K562 (cell line): ENCODE data around the gene TAF1A. TPM values are rescaled to one million over a fixed set of nuclear protein-coding genes. Genes with fewer than 3 reads are reported as not detected.

Source experiments
- ARID2 ChIP-seq: fragments of 450-650 bp; IDR thresholded peaks from 2 replicates; pipeline ENCODE4 v1.6.1; 2017; ENCODE audit warnings: antibody characterized with exemption, mild to moderate bottlenecking
- ARNT ChIP-seq, 2 experiments: fragments of 450-650 bp; IDR thresholded peaks; 2 replicates each; pipeline ENCODE4 v1.6.1; 2016; ENCODE audit warnings: mild to moderate bottlenecking in 1 of 2
- ATF2 ChIP-seq: sonication (generic); formaldehyde crosslinking; IDR thresholded peaks from 2 replicates; pipeline ENCODE4 v1.8.1; 2022; ENCODE audit warnings: missing genetic modification reagents
- CBFB ChIP-seq: sonication (generic); formaldehyde crosslinking; IDR thresholded peaks from 2 replicates; pipeline ENCODE4 v1.4.0; 2020; ENCODE audit warnings: mild to moderate bottlenecking, missing genetic modification reagents
- EZH2 ChIP-seq: IDR thresholded peaks from 2 replicates; pipeline ENCODE4 v1.6.1; 2012; ENCODE audit warnings: low read depth, mild to moderate bottlenecking, inconsistent platforms, low read length, borderline replicate concordance
- GTF2A2 ChIP-seq: IDR thresholded peaks from 2 replicates; pipeline ENCODE4 v1.6.1; 2016; ENCODE audit warnings: mild to moderate bottlenecking, missing genetic modification characterization, missing compliant biosample characterization
- HDAC6 ChIP-seq: IDR thresholded peaks from 2 replicates; pipeline ENCODE4 v1.6.1; 2012; ENCODE audit warnings: low read depth, mild to moderate bottlenecking, control low read depth, inconsistent platforms, low read length, moderate library complexity
- HDAC8 ChIP-seq: fragments of 450-650 bp; IDR thresholded peaks from 2 replicates; pipeline ENCODE4 v1.6.1; 2016; ENCODE audit warnings: mild to moderate bottlenecking, missing genetic modification characterization, moderate library complexity, missing compliant biosample characterization
- HEY1 ChIP-seq: fragments of 250-450 bp; sonication (Bioruptor Pico); IDR thresholded peaks from 2 replicates; pipeline ENCODE4 v1.5.0; 2020; ENCODE audit warnings: mild to moderate bottlenecking, moderate library complexity, borderline replicate concordance
- IRF1 ChIP-seq: sonication (generic); formaldehyde crosslinking; IDR thresholded peaks from 2 replicates; pipeline ENCODE4 v1.8.0; 2022; ENCODE audit warnings: missing genetic modification reagents, mild to moderate bottlenecking, borderline replicate concordance
- MCM3 ChIP-seq: fragments of 450-650 bp; IDR thresholded peaks from 2 replicates; pipeline ENCODE4 v1.6.1; 2016
- NELFE ChIP-seq: IDR thresholded peaks from 2 replicates; pipeline ENCODE4 v1.6.1; 2011; ENCODE audit warnings: mild to moderate bottlenecking; ENCODE audit not compliant: insufficient read depth, insufficient read length
- NR2C1 ChIP-seq, 2 experiments: fragments of 450-650 bp; IDR thresholded peaks; 2 replicates each; pipeline ENCODE4 v1.6.1; 2017; ENCODE audit warnings: mild to moderate bottlenecking in 2 of 2, antibody characterized with exemption in 1 of 2, inconsistent platforms in 1 of 2, missing compliant biosample characterization in 1 of 2, missing genetic modification characterization in 1 of 2
- POLR2A ChIP-seq: fragments of 450-650 bp; conservative IDR thresholded peaks from 2 replicates; pipeline ENCODE4 v1.6.1; 2016
- RBFOX2 ChIP-seq: fragments of 200-400 bp; formaldehyde crosslinking; IDR thresholded peaks from 2 replicates; pipeline ENCODE4 v1.6.1; 2017; ENCODE audit warnings: low read depth, mild to moderate bottlenecking, low read length, moderate library complexity
- SMAD1 ChIP-seq: fragments of 150-350 bp; IDR thresholded peaks from 2 replicates; pipeline ENCODE4 v1.6.1; 2014; ENCODE audit warnings: low read length, low read depth; ENCODE audit not compliant: partially characterized antibody
- U2AF2 ChIP-seq: fragments of 200-400 bp; formaldehyde crosslinking; optimal IDR thresholded peaks from 2 replicates; pipeline ENCODE3; 2017; ENCODE audit warnings: low read depth, mild to moderate bottlenecking, low read length
- ZBTB17 ChIP-seq: fragments of 450-650 bp; formaldehyde crosslinking; IDR thresholded peaks from 2 replicates; pipeline ENCODE4 v1.4.0; 2020; ENCODE audit warnings: mild to moderate bottlenecking
- ZKSCAN3 ChIP-seq: fragments of 250-450 bp; sonication (Bioruptor Pico); IDR thresholded peaks from 2 replicates; pipeline ENCODE4 v1.4.0; 2020
- ZNF280B ChIP-seq: fragments of 250-450 bp; sonication (Bioruptor Pico); IDR thresholded peaks from 2 replicates; pipeline ENCODE4 v1.5.1; 2021; ENCODE audit warnings: mild to moderate bottlenecking
- polyA plus RNA-seq, 8 experiments: library from polyadenylated mRNA; depleted of rRNA in 4 of 8; stranded (reverse) in 5 of 8; unstranded in 3 of 8; fragments of >200 nt; fragmentation: Nextera tagmentation in 2 of 8; fragmentation: Illumina TruSeq in 1 of 8; extraction: Ambion mirVana in 2 of 8; extraction: Trizol in 1 of 8; gene quantifications; 2 replicates each; pipeline versions ENCODE4 v1.2.1 to v1.2.3, GENCODE V29; 2011 to 2014; ENCODE audit warnings: inconsistent platforms in 1 of 8, missing spikeins in 1 of 8
- total RNA-seq, 7 experiments: library from RNA; depleted of rRNA in 6 of 7; stranded (reverse); fragments of >200 nt in 6 of 7; fragmentation: Illumina TruSeq in 2 of 7; extraction: Trizol in 2 of 7; gene quantifications; 2 replicates each; pipeline versions ENCODE4 v1.2.1 to v1.2.3, GENCODE V29; 2011 to 2021; ENCODE audit warnings: low replicate concordance in 1 of 7
- TF ChIP-seq, protein P1 (sequence below): sonication (generic); formaldehyde crosslinking; IDR thresholded peaks from 2 replicates; pipeline ENCODE4 v1.8.0; 2023; ENCODE audit warnings: mild to moderate bottlenecking, missing genetic modification reagents

TAF1A gene
- total and polyA plus RNA-seq, 9 of the 15 experiments (the other 6 are each of a cell fraction or from before 2014, with no cell fraction given), result 17.8 to 36.8 (median 25.3) TPM

GRCh38 chr1:222618001-222618879, 28.5 kb upstream of the TAF1A start, which contains the start of gene MIA3 (continued):
- TF ChIP-seq ZNF280B (no peak), POLR2A (peak; percentile 84), ARID2 (no peak), CBFB (no peak), ZBTB17 (CRISPR knock-in tag) (peak; percentile 36; the same call in 1 of the 2 replicates), IRF1 (CRISPR knock-in tag) (no peak), U2AF2 (no peak), NELFE (no peak), ZKSCAN3 (CRISPR knock-in tag) (no peak), HDAC6 (no peak), NR2C1 (IDR thresholded peaks at IDR 0.05) (no peak), NR2C1 (tag; IDR thresholded peaks at IDR 0.05) (no peak), HDAC8 (tag) (no peak), ARNT (IDR thresholded peaks at IDR 0.05) (no peak), HEY1 (no peak), GTF2A2 (tag) (no peak; the same call in 1 of the 2 replicates), SMAD1 (peak; percentile 32), ATF2 (CRISPR knock-in tag) (no peak), MCM3 (no peak), EZH2 (no peak), RBFOX2 (peak; percentile 88)
- TF ChIP-seq, protein P1, sequence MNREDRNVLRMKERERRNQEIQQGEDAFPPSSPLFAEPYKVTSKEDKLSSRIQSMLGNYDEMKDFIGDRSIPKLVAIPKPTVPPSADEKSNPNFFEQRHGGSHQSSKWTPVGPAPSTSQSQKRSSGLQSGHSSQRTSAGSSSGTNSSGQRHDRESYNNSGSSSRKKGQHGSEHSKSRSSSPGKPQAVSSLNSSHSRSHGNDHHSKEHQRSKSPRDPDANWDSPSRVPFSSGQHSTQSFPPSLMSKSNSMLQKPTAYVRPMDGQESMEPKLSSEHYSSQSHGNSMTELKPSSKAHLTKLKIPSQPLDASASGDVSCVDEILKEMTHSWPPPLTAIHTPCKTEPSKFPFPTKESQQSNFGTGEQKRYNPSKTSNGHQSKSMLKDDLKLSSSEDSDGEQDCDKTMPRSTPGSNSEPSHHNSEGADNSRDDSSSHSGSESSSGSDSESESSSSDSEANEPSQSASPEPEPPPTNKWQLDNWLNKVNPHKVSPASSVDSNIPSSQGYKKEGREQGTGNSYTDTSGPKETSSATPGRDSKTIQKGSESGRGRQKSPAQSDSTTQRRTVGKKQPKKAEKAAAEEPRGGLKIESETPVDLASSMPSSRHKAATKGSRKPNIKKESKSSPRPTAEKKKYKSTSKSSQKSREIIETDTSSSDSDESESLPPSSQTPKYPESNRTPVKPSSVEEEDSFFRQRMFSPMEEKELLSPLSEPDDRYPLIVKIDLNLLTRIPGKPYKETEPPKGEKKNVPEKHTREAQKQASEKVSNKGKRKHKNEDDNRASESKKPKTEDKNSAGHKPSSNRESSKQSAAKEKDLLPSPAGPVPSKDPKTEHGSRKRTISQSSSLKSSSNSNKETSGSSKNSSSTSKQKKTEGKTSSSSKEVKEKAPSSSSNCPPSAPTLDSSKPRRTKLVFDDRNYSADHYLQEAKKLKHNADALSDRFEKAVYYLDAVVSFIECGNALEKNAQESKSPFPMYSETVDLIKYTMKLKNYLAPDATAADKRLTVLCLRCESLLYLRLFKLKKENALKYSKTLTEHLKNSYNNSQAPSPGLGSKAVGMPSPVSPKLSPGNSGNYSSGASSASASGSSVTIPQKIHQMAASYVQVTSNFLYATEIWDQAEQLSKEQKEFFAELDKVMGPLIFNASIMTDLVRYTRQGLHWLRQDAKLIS (CRISPR knock-in tag), result no peak; the same call in 1 of the 2 replicates
